NCI-H1092 treated with DMSO at 0.1 percent for 48 hours (cell line): ENCODE measurements around the gene DNAH7.

Experiments used
- DNase-seq: peaks from one replicate; lab custom pipeline; 2025; lab: John Stamatoyannopoulos, UW

DNAH7 gene

DNA sequence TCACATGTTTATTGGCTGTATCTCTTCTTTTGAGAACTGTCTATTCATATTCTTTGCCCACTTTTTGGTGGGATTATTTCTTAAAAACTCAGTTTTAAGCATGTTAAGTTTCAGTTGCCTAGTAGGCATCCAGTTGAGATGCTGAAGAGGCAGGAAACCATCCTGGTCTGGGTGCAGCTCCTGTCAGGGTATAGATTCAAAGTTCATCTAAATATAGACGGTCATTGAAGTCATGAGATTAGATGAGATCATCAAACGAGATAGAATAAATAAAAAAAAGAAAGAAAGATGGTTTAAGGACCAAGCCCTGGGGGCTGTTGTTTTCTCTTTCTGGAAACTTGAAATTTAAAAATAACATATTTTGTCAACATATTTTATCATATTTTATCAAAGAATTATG lies 9.2 kb upstream of the DNAH7 start:
- DNase-seq: no peak

- no peak for DNase-seq
These were observed 8.3 kb upstream of the DNAH7 start for GRCh38 chr2:196076778-196077568.

DNA sequence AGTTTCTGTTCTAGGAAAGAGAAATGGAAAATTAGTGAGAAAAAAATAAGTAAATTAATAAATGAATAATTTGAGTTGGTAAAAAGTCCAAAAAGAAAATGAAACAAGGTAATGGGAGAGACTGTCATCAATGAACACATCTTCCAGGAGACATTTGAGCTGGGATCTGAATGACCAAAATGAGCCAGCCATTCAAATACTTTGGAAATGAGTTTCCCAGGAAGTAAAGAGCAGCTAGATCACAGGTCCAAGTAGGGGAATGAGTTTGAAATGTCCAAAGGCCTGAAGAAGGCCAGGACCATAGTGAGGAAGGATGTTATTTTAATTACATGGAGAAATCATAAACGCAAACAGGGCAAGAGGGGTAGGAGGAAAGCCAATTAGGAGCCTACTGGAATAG lies 6.6 kb upstream of the DNAH7 start:
- no peak for DNase-seq

GRCh38 chr2:196074631-196075030 lies 6.0 kb upstream of the DNAH7 start:
- no peak for DNase-seq

DNA sequence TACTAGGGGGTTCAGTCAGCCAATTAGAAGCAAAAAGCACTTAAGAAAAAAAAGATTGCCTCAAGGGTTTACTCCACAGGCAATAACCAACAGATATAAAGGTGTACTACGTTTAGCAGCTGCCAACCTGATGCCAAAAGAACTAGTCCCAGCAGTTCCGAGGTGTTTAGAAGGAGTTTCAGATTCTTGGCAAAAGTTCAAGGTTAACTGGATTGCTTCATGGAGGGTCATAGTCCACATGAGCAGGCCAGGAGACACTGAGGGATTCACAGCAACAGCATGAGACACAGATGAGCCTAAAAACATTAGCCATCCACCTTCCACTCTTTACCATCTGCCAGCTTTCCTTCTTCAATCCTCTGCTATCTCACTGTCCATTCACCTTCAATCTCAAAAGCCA lies 4.9 kb upstream of the DNAH7 start:
- DNase-seq: no peak

DNA sequence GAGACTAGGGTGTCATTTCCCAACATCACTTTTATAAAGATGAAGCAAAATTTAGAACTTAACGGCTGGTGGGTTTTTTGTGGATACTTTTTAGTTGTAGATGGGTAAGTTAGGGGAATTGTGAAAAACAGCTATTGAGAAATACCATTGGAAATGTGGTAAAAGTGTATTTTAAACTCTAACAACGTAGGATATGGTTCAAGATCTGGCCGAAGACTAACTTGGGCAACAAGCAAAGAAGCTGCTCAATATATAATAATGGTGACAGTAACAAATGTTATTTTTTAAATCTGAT lies 1.6 kb downstream of the DNAH7 start:
- no peak for DNase-seq

- DNase-seq: peak; percentile 28
These were observed 2.1 kb downstream of the DNAH7 start for GRCh38 chr2:196066291-196067087.

- no peak for DNase-seq
These were observed 4.9 kb downstream of the DNAH7 start for GRCh38 chr2:196063773-196064172.

DNA sequence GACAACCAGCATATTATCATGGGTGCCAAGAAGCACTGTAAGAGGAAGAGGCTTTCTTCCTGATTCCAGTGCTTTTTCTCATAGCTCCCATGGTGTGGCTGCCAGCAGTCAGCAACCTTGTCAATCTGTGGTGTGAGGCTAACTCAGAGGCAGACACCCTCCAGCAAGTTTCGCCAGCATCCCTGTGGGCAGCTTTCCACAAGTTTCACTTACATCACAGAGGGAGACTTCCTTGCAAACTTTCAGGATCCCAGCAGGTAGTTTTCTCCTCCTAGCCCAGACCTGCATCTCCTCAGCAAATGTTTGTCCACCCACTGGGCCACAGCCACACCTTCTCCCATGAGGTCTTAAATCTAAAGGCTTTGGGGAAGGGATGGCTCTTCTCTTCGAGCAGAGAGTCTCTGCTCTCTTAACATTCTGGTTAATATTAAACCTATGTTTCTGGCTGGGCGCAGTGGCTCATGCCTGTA lies 9.1 kb downstream of the DNAH7 start:
- DNase-seq: no peak

DNA sequence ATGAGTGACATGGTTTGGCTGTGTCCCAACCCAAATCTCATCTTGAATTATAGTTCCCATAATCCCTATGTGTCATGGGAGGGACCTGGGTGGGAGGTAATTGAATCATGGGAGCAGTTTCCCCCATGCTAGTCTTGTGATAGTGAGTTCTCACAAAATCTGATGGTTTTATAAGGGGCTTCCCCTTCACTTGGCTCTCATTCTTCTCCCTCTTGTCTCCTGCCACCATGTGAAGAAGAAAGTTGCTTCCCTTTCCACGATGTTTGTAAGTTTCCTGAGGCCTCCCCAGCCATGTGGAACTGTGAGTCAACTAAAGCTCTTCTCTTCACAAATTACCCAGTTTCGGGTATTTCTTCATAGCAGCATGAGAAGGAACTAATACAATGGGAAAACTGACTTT lies 14.0 kb downstream of the DNAH7 start:
- DNase-seq: no peak

DNA sequence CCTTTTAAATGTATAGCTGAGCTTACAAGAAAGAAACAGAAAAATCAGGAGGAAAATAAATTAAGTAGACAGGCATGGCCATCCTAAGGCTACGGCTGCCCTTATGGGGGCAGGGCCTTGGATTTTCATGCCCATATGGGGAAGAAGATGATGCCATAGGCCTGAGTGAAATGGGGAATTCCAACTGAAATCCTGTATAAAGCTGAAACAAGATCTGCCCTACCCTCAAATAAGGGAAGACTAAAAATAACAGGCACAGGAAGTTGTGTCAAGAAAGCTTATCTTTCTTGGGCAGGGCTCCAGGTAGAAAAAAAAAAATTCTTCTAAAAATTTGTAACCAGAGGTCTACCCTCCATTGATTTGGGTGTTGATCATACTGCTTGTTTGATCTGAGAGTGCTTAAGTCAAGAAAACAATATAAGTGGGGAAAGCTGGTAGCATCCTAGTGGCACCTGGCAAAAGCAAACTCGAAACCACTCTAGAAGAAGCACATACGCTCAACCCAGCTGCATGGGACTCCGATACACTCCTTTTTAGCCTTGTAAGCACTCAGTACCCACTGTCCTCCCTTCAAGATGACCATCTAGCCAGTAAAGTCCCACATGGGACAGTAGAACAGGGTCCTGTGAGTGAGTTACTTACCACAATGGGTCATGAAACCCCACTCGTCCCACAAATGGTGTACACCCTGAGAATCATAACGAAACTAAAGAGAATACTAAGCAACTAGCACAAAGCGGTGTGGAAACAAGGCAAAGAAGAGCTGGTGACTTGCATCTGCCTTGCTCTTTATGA lies 22.3 kb downstream of the DNAH7 start:
- DNase-seq: no peak

DNA sequence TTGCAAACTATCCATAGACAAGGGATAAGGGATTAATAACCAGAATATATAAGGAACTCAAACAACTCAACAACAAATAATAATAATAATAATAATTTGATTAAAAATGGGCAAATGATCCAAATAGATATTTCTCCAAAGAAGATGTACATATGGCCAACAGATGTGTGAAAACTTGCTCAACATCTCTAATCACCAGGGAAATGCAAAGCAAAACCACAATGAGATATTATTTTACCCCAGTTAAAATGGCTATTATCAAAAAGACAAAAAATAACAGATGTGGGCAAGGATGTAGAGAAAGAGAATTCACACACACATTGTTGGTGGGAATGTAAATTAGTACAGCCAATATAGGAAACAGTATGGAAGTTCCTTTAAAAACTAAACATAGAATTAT lies 26.9 kb downstream of the DNAH7 start:
- no peak for DNase-seq

DNA sequence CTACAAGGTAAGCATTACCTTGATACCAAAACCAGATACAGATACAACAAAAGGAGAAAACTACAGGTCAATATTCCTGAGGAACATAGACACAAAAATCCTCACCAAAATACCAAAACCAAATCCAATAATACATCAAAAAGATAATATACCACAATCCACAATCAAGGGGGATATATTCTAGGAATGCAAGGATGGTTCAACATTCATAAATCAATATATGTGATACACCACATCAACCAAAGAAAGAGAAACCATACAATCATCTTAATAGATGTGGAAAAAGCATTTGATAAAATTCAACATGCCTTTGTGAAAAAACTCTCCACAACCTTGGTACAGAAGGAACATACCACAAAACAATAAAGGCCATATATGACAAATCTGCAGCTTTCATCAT lies 28.4 kb downstream of the DNAH7 start:
- DNase-seq: no peak

- no peak for DNase-seq
These were observed 32.2 kb downstream of the DNAH7 start for GRCh38 chr2:196036442-196036841.

GRCh38 chr2:196018037-196018436 lies 50.6 kb downstream of the DNAH7 start:
- DNase-seq: no peak

DNA sequence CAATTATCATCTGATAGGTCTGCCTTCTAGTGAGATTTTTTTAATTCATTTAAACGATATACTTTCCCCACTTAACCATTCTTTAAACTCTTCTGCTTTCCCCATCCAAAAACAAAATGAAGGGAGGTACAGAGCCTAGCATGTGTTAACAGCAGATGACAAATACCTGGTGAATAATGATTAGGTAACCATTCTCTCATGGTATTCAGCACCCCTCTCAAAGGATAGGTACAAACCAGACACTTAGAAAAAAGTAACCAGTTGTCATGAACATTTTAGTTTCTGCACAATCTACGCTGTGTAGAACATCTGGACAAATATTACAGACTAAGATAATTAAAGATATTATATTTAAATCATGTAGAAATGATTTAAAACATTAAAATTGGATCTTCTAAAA lies 56.3 kb downstream of the DNAH7 start:
- DNase-seq: no peak

- no peak for DNase-seq
These were observed 68.1 kb downstream of the DNAH7 start for GRCh38 chr2:196000551-196000950.

GRCh38 chr2:195998070-195998469 lies 70.6 kb downstream of the DNAH7 start:
- no peak for DNase-seq

GRCh38 chr2:195995499-195995898 lies 73.1 kb downstream of the DNAH7 start:
- DNase-seq: no peak

- no peak for DNase-seq
These were observed 75.0 kb downstream of the DNAH7 start for GRCh38 chr2:195993623-195994022.

DNA sequence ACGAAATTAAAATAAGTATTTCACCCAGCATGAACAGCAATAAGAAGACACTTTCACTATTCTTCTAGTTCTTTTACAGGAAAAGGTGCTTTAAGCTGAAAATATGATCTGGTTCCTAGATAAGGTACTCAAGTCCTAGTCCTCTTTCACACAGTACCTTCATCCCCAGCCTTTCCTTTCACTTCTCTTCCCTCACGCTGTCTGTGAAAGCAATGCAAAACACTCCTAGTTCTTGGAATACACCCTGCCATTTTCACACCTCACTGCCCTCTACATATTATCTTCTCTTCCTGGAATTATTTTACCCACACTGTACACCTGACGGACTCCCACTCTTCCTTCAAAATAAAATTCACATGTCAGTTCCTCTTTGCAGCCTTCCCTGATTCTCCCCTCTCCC lies 82.9 kb downstream of the DNAH7 start:
- DNase-seq: no peak

- no peak for DNase-seq
These were observed 83.5 kb downstream of the DNAH7 start for GRCh38 chr2:195984923-195985726.
